ENCODE results near the gene NUP214. TPM values are rescaled to one million over a fixed set of nuclear protein-coding genes. Genes with fewer than 3 reads are reported as not detected.
A peak's percentile ranks its signal among the peaks of the same experiment; 100 is the strongest.

Gene NUP214
- total RNA-seq, 4 donors from 2014 or later, result 36.1 to 104 (median 69.6) TPM

GRCh38 chr9:131273856-131274673 lies 148.7 kb downstream of the NUP214 start:
- Histone ChIP-seq H3K36me3 (no peaks in the 10 kb centered on the region), H3K27ac (peak overlapping the region; percentile 19), H3K4me1 (peaks cover 19% of the 10 kb centered on the region), H3K9me3 (no peaks in the 10 kb centered on the region), H3K4me3 (peak overlapping the region; percentile 70), H3K27me3 (peaks cover 7% of the 10 kb centered on the region)
- 61% methylated on average over 12 of the region's 13 CpGs for WGBS
- TF ChIP-seq POLR2A (IDR thresholded peaks at IDR 0.05) (no peak), CTCF (IDR thresholded peaks at IDR 0.05) (no peak), POLR2AphosphoS5 (IDR thresholded peaks at IDR 0.05) (no peak), EP300 (IDR thresholded peaks at IDR 0.05) (no peak)
- DNase-seq (ENCODE audit: low spot score in 2 of 2), result no peak

- Histone ChIP-seq H3K4me3 (peak overlapping the region; percentile 70), H3K27ac (peak overlapping the region; percentile 65), H3K27me3 (peaks cover 7% of the 10 kb centered on the region), H3K9me3 (no peaks in the 10 kb centered on the region), H3K4me1 (peaks cover 19% of the 10 kb centered on the region), H3K36me3 (no peaks in the 10 kb centered on the region)
- TF ChIP-seq POLR2AphosphoS5 (IDR thresholded peaks at IDR 0.05) (no peak), POLR2A (IDR thresholded peaks at IDR 0.05) (no peak), EP300 (IDR thresholded peaks at IDR 0.05) (no peak), CTCF (IDR thresholded peaks at IDR 0.05) (no peak)
- DNase-seq (ENCODE audit: low spot score in 2 of 2), result no peak
- WGBS, result 77% methylated on average over 15 of the region's 18 CpGs
These were observed 149.4 kb downstream of the NUP214 start for GRCh38 chr9:131274674-131275331.

- Histone ChIP-seq H3K4me1 (peaks cover 19% of the 10 kb centered on the region), H3K27ac (peak overlapping the region; percentile 65), H3K4me3 (peak overlapping the region; percentile 70), H3K36me3 (no peaks in the 10 kb centered on the region), H3K27me3 (peaks cover 10% of the 10 kb centered on the region), H3K9me3 (no peaks in the 10 kb centered on the region)
- no peak for DNase-seq (ENCODE audit: low spot score in 2 of 2)
- 70% methylated on average over 19 of the region's 29 CpGs for WGBS
- no peak for TF ChIP-seq EP300 (IDR thresholded peaks at IDR 0.05)
- no peak for TF ChIP-seq CTCF (IDR thresholded peaks at IDR 0.05)
- TF ChIP-seq POLR2AphosphoS5 (IDR thresholded peaks at IDR 0.05), result no peak
- TF ChIP-seq POLR2A (IDR thresholded peaks at IDR 0.05), result no peak
These were observed 150.1 kb downstream of the NUP214 start for GRCh38 chr9:131275332-131276093.

- Histone ChIP-seq H3K27ac (peak within 1 kb of the TSS; percentile 65), H3K27me3 (peaks cover 18% of the 10 kb centered on the region), H3K4me3 (peak within 1 kb of the TSS; percentile 70), H3K9me3 (no peaks in the 10 kb centered on the region), H3K36me3 (no peaks in the 10 kb centered on the region), H3K4me1 (peaks cover 16% of the 10 kb centered on the region)
- TF ChIP-seq POLR2A (IDR thresholded peaks at IDR 0.05), result no peak
- no peak for TF ChIP-seq CTCF (IDR thresholded peaks at IDR 0.05)
- no peak for TF ChIP-seq EP300 (IDR thresholded peaks at IDR 0.05)
- no peak for TF ChIP-seq POLR2AphosphoS5 (IDR thresholded peaks at IDR 0.05)
- no peak for DNase-seq (ENCODE audit: low spot score in 2 of 2)
- 10% methylated on average over 35 of the region's 76 CpGs for WGBS
These were observed 150.9 kb downstream of the NUP214 start, which contains the start of gene FAM78A for GRCh38 chr9:131276094-131276888. Gene FAM78A, minus strand, starts transcription at chr9:131276510. Its CDS starts 331 bp downstream, at chr9:131276179.
